HEK293 (cell line): Measurements from ENCODE around the gene ART1.

ENCODE experiments used
- CTCF ChIA-PET: fragments of 350-600 bp; formaldehyde crosslinking; extraction: SDS; loops from one replicate; lab custom pipeline; 2021; ENCODE audit warnings: antibody characterized with exemption; lab: Yijun Ruan, JAX
- POLR2A ChIA-PET: fragments of 300-600 bp; formaldehyde crosslinking; extraction: SDS; loops from one replicate; lab custom pipeline; 2020; ENCODE audit warnings: antibody characterized with exemption, inconsistent platforms; lab: Yijun Ruan, JAX
- H3K27ac ChIP-seq: fragments of 200-500 bp; sonication (Bioruptor generic); 2 replicates; pipeline ENCODE4 v1.5.1; 2014; ENCODE audit warnings: low read depth, low read length, control low read depth, inconsistent platforms; ENCODE audit errors: extremely low read depth
- H3K36me3 ChIP-seq, 2 experiments: fragments of 200-500 bp in 1 of 2; sonication (Bioruptor generic) in 1 of 2; 1 replicate in 1 of 2; 2 replicates in 1 of 2; pipeline ENCODE4 v1.5.1; 2014 to 2017; ENCODE audit warnings: inconsistent platforms in 2 of 2, low read length in 2 of 2; ENCODE audit not compliant: control insufficient read depth in 2 of 2, insufficient read depth in 1 of 2
- H3K4me1 ChIP-seq: fragments of 200-500 bp; sonication (Bioruptor generic); 2 replicates; pipeline ENCODE4 v1.5.1; 2014; ENCODE audit warnings: mild to moderate bottlenecking, low read length, inconsistent platforms; ENCODE audit not compliant: control insufficient read depth, insufficient read depth
- H3K4me3 ChIP-seq: 2 replicates; pipeline ENCODE4 v1.5.1; 2011; ENCODE audit warnings: low read depth, mild to moderate bottlenecking, control low read depth, low read length, moderate library complexity
- H3K9me3 ChIP-seq: fragments of 200-500 bp; sonication (Bioruptor generic); 2 replicates; pipeline ENCODE4 v1.5.1; 2014; ENCODE audit warnings: low read depth, low read length, inconsistent platforms; ENCODE audit not compliant: control insufficient read depth, insufficient read depth
- ATF2 ChIP-seq: fragments of 450-650 bp; formaldehyde crosslinking; IDR thresholded peaks from 2 replicates; pipeline ENCODE4 v1.5.1; 2016; ENCODE audit warnings: missing biosample characterization, missing genetic modification characterization, low read depth
- CTCF ChIP-seq: fragments of 450-650 bp; formaldehyde crosslinking; IDR thresholded peaks from 2 replicates; pipeline ENCODE4 v1.5.1; 2016; ENCODE audit warnings: missing biosample characterization, missing genetic modification characterization
- GLIS1 ChIP-seq: fragments of 450-650 bp; formaldehyde crosslinking; IDR thresholded peaks from 2 replicates; pipeline ENCODE4 v1.5.1; 2016; ENCODE audit warnings: missing biosample characterization, missing genetic modification characterization
- HOXC10 ChIP-seq: sonication (generic); formaldehyde crosslinking; IDR thresholded peaks from 2 replicates; pipeline ENCODE4 v1.8.1; 2023; ENCODE audit warnings: mild to moderate bottlenecking, missing genetic modification reagents
- KLF17 ChIP-seq: fragments of 450-650 bp; formaldehyde crosslinking; IDR thresholded peaks from 2 replicates; pipeline ENCODE4 v1.5.1; 2016; ENCODE audit warnings: missing biosample characterization, missing genetic modification characterization
- KLF9 ChIP-seq: fragments of 450-650 bp; formaldehyde crosslinking; IDR thresholded peaks from 2 replicates; pipeline ENCODE4 v1.5.1; 2016; ENCODE audit warnings: missing biosample characterization, missing genetic modification characterization, low read depth
- PRDM2 ChIP-seq: fragments of 450-650 bp; formaldehyde crosslinking; IDR thresholded peaks from 2 replicates; pipeline ENCODE4 v1.5.1; 2016; ENCODE audit warnings: missing biosample characterization, missing genetic modification characterization, borderline replicate concordance
- SP7 ChIP-seq: fragments of 450-650 bp; formaldehyde crosslinking; IDR thresholded peaks from 2 replicates; pipeline ENCODE4 v1.5.1; 2016; ENCODE audit warnings: missing biosample characterization, missing genetic modification characterization
- ZBTB11 ChIP-seq: fragments of 450-650 bp; formaldehyde crosslinking; conservative IDR thresholded peaks from 2 replicates; pipeline ENCODE4 v1.5.1; 2016; ENCODE audit warnings: low read depth, missing biosample characterization, missing genetic modification characterization
- ZNF184 ChIP-seq: fragments of 450-650 bp; IDR thresholded peaks from 2 replicates; pipeline ENCODE4 v1.5.1; 2018; ENCODE audit warnings: missing biosample characterization, mild to moderate bottlenecking, missing genetic modification characterization
- ZNF404 ChIP-seq: fragments of 450-650 bp; formaldehyde crosslinking; IDR thresholded peaks from 2 replicates; pipeline ENCODE4 v1.5.1; 2017; ENCODE audit warnings: missing biosample characterization, missing genetic modification characterization
- ZNF433 ChIP-seq: fragments of 450-650 bp; formaldehyde crosslinking; IDR thresholded peaks from 2 replicates; pipeline ENCODE4 v1.5.1; 2016; ENCODE audit warnings: missing biosample characterization, missing genetic modification characterization, low read depth
- ZNF560 ChIP-seq: fragments of 450-650 bp; formaldehyde crosslinking; IDR thresholded peaks from 2 replicates; pipeline ENCODE4 v1.5.1; 2017; ENCODE audit warnings: missing biosample characterization, missing genetic modification characterization, borderline replicate concordance
- ZNF707 ChIP-seq: fragments of 450-650 bp; formaldehyde crosslinking; IDR thresholded peaks from 2 replicates; pipeline ENCODE4 v1.5.1; 2016; ENCODE audit warnings: missing biosample characterization, missing genetic modification characterization
- ZNF747 ChIP-seq: fragments of 450-650 bp; formaldehyde crosslinking; IDR thresholded peaks from 2 replicates; pipeline ENCODE4 v1.5.1; 2016; ENCODE audit warnings: missing biosample characterization, missing genetic modification characterization
- ZNF792 ChIP-seq: fragments of 450-650 bp; formaldehyde crosslinking; IDR thresholded peaks from 2 replicates; pipeline ENCODE4 v1.5.1; 2016; ENCODE audit warnings: missing biosample characterization, missing genetic modification characterization

Gene ART1

GRCh38 chr11:3626250-3626960, 18.5 kb upstream of the ART1 start (continued):
- TF ChIP-seq PRDM2 (tag by site-specific recombination) (no peak), ZNF184 (tag by site-specific recombination) (no peak), CTCF (no peak), KLF17 (tag by site-specific recombination) (no peak), ZNF404 (tag by site-specific recombination) (no peak), KLF9 (no peak)

- no peak overlapping the region for H3K4me3 ChIP-seq
- no peaks in the 10 kb centered on the region for H3K36me3 ChIP-seq
- ChIA-PET CTCF (interaction anchor here (0.6 kb wide), 1 partner anchor 987 kb away, joined by 3 read pairs; no protein-coding TSS in a partner anchor), POLR2A (no interaction called here)
- no peaks in the 10 kb centered on the region for H3K4me1 ChIP-seq
- H3K27ac ChIP-seq, result no peak overlapping the region
- TF ChIP-seq ZNF792 (tag by site-specific recombination) (no peak), GLIS1 (peak; percentile 82), HOXC10 (no peak)
- H3K9me3 ChIP-seq, result no peaks in the 10 kb centered on the region
These were observed 17.6 kb upstream of the ART1 start for GRCh38 chr11:3627291-3627690.

- no peak overlapping the region for H3K4me3 ChIP-seq
- no peaks in the 10 kb centered on the region for H3K9me3 ChIP-seq
- POLR2A ChIA-PET, result no interaction called here
- TF ChIP-seq SP7 (tag by site-specific recombination), result no peak
- TF ChIP-seq ZNF560 (tag by site-specific recombination), result no peak
- TF ChIP-seq ZNF747 (tag by site-specific recombination), result no peak
- no peak for TF ChIP-seq ZNF433
- no peak for TF ChIP-seq ZNF707
- TF ChIP-seq ATF2, result peak; percentile 21; the same call in 1 of the 2 replicates
- no peak for TF ChIP-seq ZBTB11 (tag by site-specific recombination)
- 0 out of 2 replicates have a peak, but pooled peaks have one; percentile 22 for TF ChIP-seq ZNF184 (tag by site-specific recombination)
- CTCF ChIA-PET, result interaction anchor here (0.5 to 2.2 kb wide), 4 partner anchors 10 to 71 kb away, joined by 3 to 6 read pairs (median 3); no protein-coding TSS in a partner anchor
- no peak overlapping the region for H3K27ac ChIP-seq
- H3K4me1 ChIP-seq, result no peaks in the 10 kb centered on the region
- no peaks in the 10 kb centered on the region for H3K36me3 ChIP-seq
These were observed 13.6 kb upstream of the ART1 start for GRCh38 chr11:3631331-3631730.
